BLaER1 treated with 17β-estradiol and CSF1 and Interleukin-3, amounts not matched to agents 10 nM and 100 nM (cell line): ENCODE data around the gene KIF1A.
"Not testable (repeated sequence)": the region's sequence is repeated elsewhere in the genome, so short reads cannot be mapped to it uniquely, and the experiment has no call there.

Experiments
- H3K27ac ChIP-seq, 11 experiments: shearing (Covaris generic); formaldehyde crosslinking; 2 replicates each; pipeline ENCODE4 v1.8.1; 2022
- H3K27me3 ChIP-seq, 11 experiments: shearing (Covaris generic); formaldehyde crosslinking; 2 replicates each; pipeline ENCODE4 v1.8.1; 2022
- H3K36me3 ChIP-seq, 11 experiments: shearing (Covaris generic); formaldehyde crosslinking; 2 replicates each; pipeline ENCODE4 v1.8.1; 2022
- H3K4me1 ChIP-seq, 10 experiments: shearing (Covaris generic); formaldehyde crosslinking; 2 replicates each; pipeline ENCODE4 v1.8.1; 2022
- H3K4me2 ChIP-seq, 11 experiments: shearing (Covaris generic); formaldehyde crosslinking; 2 replicates each; pipeline ENCODE4 v1.8.1; 2022
- H3K4me3 ChIP-seq, 10 experiments: shearing (Covaris generic); formaldehyde crosslinking; 2 replicates each; pipeline ENCODE4 v1.8.1; 2022
- H3K9ac ChIP-seq, 11 experiments: shearing (Covaris generic); formaldehyde crosslinking; 2 replicates each; pipeline ENCODE4 v1.8.1; 2022
- H3K9me3 ChIP-seq, 11 experiments: shearing (Covaris generic); formaldehyde crosslinking; replicated peaks in 1 of 11; 2 replicates each; pipeline ENCODE4 v1.8.1; 2022
- H4K20me1 ChIP-seq, 11 experiments: shearing (Covaris generic); formaldehyde crosslinking; 2 replicates each; pipeline ENCODE4 v1.8.1; 2022
- Cebpa-rat ChIP-seq, 11 experiments: shearing (Covaris generic); IDR thresholded peaks; 2 replicates each; pipeline ENCODE4 v1.8.1; 2022

KIF1A gene

DNA sequence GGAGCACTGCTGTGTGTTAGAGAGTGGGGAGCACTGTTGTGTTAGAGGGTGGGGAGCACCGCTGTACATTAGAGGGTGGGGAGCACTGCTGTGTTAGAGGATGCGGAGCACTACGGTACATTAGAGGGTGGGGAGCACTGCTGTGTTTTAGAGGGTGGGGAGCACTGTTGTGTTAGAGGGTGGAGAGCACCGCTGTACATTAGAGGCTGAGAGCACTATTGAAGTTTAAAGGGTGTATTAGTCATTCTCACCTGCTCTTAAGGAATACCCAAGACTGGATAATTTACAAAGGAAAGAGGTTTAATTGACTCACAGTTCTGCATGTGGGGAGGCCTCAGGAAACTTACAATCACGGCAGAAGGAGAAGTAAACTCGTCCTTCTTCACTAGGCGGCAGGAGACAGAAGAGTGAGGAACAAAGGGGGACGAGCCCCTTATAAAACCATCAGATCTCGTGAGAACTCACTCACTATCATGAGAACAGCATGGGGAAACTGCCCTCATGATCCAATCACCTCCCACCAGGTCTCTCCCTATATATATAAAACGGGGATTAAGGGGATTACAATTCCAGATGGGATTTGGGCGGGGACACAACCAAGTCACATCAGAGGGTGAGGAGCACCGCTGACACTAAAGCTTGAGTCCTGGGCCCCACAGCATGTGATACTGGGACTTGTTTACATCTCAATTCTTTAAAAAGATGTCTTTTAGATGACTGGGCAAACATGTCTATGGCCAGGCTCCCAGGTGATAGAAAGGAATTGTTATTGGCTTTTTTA is 29.1 kb upstream of the KIF1A start:
- H3K4me1 ChIP-seq, result no peaks in the 10 kb centered on the region
- no peaks in the 10 kb centered on the region for H3K27me3 ChIP-seq
- H3K4me2 ChIP-seq, result no peak overlapping the region
- no peak for TF ChIP-seq Cebpa-rat (IDR thresholded peaks at IDR 0.05)
- no peaks in the 10 kb centered on the region for H4K20me1 ChIP-seq
- H3K36me3 ChIP-seq, result no peaks in the 10 kb centered on the region
- no peak overlapping the region for H3K4me3 ChIP-seq
- no peak overlapping the region for H3K9ac ChIP-seq
- H3K9me3 ChIP-seq, result peaks cover 6 to 45% (median 20%) of the 10 kb centered on the region in 11 experiments
- H3K27ac ChIP-seq, result no peak overlapping the region

DNA sequence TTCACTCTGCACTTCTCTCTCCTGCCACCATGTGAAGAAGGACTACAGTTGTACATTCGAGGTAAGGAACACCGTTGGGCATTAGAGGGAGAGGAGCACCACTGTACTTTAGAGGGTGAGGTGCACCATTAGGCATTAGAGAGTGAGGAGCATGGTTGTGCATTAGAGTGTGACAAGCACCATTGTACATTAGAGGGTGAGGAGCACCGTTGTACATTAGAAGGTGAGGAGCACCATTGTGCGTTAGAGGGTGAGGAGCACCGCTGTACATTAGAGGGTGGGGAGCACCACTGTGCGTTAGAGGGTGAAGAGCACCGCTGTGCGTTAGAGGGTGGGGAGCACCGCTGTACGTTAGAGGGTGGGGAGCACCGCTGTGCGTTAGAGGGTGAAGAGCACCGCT is 27.8 kb upstream of the KIF1A start:
- H3K9ac ChIP-seq, result no peak overlapping the region
- no peak overlapping the region for H3K27ac ChIP-seq
- no peaks in the 10 kb centered on the region for H3K4me1 ChIP-seq
- TF ChIP-seq Cebpa-rat (IDR thresholded peaks at IDR 0.05), result no peak
- no peak overlapping the region for H3K4me3 ChIP-seq
- no peaks in the 10 kb centered on the region for H3K27me3 ChIP-seq
- H3K4me2 ChIP-seq, result no peak overlapping the region
- H4K20me1 ChIP-seq, result no peaks in the 10 kb centered on the region
- no peaks in the 10 kb centered on the region for H3K36me3 ChIP-seq
- peaks cover 0 to 39% (median 17%) of the 10 kb centered on the region in 11 experiments; a peak in 15 of 22 replicates for H3K9me3 ChIP-seq

DNA sequence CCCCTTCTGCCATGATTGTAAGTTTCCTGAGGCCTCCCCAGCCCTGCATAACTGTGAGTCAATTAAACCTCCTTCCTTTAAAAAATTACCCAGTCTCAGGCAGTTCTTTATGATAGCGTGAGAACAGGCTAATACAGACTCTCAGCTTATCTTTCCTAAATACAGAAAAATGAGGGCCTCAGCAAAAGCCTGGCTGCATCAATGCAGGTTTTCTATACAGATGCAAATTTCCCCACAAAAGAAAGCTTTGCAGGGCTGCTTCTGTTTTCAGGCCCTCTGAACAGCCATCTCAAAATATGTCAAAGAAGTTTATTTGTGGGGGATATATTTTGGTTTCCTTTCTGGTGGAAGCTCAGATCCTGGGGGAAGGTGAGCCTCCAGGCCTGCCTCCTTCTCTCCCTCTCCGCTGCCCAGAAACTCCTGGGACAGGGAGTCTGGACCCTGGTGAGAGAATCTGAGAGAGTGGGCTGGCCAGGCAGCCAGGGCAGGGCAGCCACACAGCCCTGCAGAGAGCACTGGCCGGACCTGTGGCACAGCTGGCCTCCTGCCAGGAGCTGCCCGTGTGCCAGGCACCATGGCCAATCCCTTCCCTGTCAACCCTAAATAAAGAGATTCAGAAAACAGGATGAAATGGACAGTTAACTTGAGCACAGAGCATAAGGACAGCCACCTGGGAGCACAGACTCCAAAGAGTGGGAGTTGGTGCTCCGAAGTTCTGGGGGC is 27.0 kb upstream of the KIF1A start:
- Histone ChIP-seq H3K27ac (no peak overlapping the region), H4K20me1 (no peaks in the 10 kb centered on the region), H3K4me1 (no peaks in the 10 kb centered on the region), H3K36me3 (no peaks in the 10 kb centered on the region), H3K9ac (no peak overlapping the region), H3K4me2 (no peak overlapping the region), H3K4me3 (no peak overlapping the region), H3K27me3 (no peaks in the 10 kb centered on the region), H3K9me3 (peaks cover 0 to 39% (median 17%) of the 10 kb centered on the region in 11 experiments; a peak in 15 of 22 replicates)
- TF ChIP-seq Cebpa-rat (IDR thresholded peaks at IDR 0.05), result no peak

DNA sequence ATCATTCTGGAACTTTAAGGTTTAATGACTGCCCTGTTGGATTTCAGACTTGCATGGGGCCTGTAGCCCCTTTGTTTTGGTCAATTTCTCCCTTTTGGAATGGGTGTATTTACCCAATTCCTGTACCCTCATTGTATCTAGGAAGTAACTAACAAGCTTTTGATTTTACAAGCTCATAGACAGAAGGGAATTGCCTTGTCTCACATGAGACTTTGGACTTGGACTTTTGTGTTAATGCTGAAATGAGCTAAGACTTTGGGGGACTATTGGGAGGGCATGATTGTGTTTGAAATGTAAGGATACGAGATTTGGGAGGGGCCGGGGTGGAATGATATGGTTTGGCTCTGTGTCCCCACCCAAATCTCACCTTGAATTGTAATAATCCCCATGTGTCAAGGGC is 26.3 kb upstream of the KIF1A start:
- not testable (repeated sequence) for H3K27me3 ChIP-seq, H3K4me1 ChIP-seq, H3K9ac ChIP-seq, H3K27ac ChIP-seq, H3K4me2 ChIP-seq, H4K20me1 ChIP-seq, H3K36me3 ChIP-seq, H3K4me3 ChIP-seq
- peaks cover 0 to 39% (median 17%) of the 10 kb centered on the region in 11 experiments; a peak in 15 of 22 replicates for H3K9me3 ChIP-seq

DNA sequence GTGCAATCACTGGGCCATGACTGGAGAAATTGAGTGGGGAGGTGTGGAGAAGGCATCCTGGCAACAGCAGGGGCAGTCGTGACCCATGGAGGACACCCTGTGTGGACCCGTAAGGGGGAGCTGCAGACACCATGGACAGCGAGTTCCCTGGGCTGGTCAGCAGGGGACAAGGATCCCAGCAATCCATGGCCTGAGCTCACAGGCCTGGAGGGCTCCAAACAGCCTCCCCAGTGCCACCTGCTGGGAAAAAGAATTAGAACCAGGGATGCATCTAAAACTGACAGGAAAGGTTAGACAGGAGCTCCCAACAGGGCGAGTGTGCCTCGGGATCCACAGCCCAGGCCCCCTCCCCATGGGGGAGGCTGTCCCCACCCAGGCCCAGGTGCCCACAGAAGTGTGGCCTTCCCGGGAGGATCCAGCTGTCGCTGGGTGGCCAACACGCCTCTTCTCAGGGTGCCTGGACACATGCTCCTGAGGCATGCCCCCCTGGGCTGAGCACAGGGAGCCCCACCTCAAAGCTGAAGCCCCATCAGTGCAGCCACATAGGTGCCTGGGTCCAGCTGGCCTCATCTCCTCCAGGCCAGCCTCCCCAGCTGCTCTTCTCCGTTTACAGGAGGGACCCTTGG is 20.5 kb upstream of the KIF1A start:
- peak overlapping the region in 5 of 11 experiments; percentile 6 to 94 (median 91); a peak in 6 of 22 replicates for H3K4me2 ChIP-seq
- peaks cover 0 to 8% (median 0%) of the 10 kb centered on the region in 11 experiments; a peak in 4 of 22 replicates for H3K27me3 ChIP-seq
- H3K27ac ChIP-seq, result no peak overlapping the region
- no peak for TF ChIP-seq Cebpa-rat (IDR thresholded peaks at IDR 0.05)
- peaks cover 0 to 17% (median 13%) of the 10 kb centered on the region in 11 experiments; a peak in 15 of 22 replicates for H3K9me3 ChIP-seq
- H3K4me3 ChIP-seq, result no peak overlapping the region
- no peaks in the 10 kb centered on the region for H3K36me3 ChIP-seq
- H3K9ac ChIP-seq, result peak overlapping the region in 2 of 11 experiments; percentile 12 to 18; a peak in 2 of 22 replicates
- H3K4me1 ChIP-seq, result peaks cover 7 to 49% (median 40%) of the 10 kb centered on the region in 10 experiments; a peak in 18 of 20 replicates
- H4K20me1 ChIP-seq, result peaks cover 0 to 20% (median 13%) of the 10 kb centered on the region in 11 experiments; a peak in 8 of 22 replicates

DNA sequence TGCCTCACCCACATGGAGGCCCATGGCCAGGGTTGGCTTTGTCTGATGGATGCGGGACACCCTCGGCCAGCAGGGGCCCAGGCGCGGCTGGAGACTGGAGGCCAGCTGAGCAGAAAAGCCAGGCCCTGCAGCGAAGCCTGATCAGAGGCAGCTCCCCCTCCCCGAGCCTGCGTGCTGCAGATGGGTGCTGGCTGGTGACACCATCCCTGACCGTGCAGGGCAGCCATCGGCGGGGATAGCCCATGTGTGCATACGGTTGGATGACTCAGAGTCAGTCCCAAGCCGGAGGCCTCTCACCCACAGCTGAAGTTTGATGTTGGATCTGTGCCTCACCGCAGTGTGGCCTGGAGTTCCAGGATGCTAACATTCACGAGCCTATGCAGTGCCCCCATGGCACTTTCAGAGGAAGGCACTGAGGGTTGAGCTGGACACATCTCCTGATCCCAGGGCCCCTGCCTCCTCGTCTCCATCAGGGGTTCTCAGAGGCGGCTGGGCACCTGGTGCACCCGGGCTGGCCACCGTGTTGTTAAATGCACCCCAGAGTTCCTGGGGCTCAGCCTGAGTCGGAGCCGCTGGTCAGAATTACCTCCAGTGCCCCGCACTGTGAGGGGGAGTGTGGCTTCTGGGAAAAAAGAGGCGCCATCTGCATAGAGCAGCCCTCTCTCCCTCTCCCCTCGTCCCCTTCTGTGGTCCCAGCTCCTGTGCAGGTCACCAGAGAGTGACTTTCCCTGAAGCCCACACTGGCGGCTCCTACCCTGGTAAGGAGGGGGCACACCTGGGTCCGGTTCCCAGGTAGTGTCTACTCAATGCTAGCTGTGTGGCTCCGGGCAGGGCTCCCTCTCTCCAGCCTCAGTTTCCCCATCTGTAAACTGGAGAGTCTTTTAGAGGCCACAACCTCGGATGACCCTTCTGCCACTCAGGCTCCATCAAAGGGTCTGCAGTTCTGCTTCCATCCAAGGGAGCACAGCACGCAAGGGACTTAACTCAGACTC is 19.4 kb upstream of the KIF1A start:
- peaks cover 0 to 8% (median 0%) of the 10 kb centered on the region in 11 experiments; a peak in 4 of 22 replicates for H3K27me3 ChIP-seq
- TF ChIP-seq Cebpa-rat (IDR thresholded peaks at IDR 0.05), result no peak
- no peak overlapping the region for H3K27ac ChIP-seq
- H4K20me1 ChIP-seq, result peaks cover 0 to 21% (median 13%) of the 10 kb centered on the region in 11 experiments; a peak in 8 of 22 replicates
- peak overlapping the region in 8 of 11 experiments; percentile 31 to 94 (median 89); a peak in 14 of 22 replicates for H3K4me2 ChIP-seq
- H3K4me1 ChIP-seq, result peaks cover 7 to 49% (median 40%) of the 10 kb centered on the region in 10 experiments; a peak in 18 of 20 replicates
- H3K9me3 ChIP-seq, result peaks cover 0 to 6% (median 2%) of the 10 kb centered on the region in 11 experiments; a peak in 12 of 22 replicates
- H3K9ac ChIP-seq, result 0 out of 22 replicates have a peak overlapping the region, but pooled peaks of 1 of the 11 experiments have one; percentile 4
- no peaks in the 10 kb centered on the region for H3K36me3 ChIP-seq
- H3K4me3 ChIP-seq, result no peak overlapping the region

DNA sequence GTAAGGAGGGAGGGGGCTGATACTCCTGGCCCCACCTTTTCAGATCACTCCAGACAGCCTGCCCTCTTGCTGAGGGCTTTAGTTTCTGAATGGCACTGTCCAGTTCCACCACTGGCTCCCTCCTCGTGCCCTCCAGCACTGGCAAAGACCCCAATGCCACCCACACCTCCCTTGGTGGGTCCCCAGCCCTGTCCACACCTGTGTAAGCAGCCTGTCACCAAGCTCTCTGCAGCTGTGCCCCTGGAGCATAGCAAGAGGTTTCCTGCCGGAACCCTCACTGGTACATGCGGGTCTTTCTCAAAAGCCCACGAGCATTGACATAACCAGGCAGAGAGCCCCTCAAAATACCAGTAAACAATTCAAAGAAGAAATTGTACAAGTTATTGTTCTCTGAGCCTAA is 17.6 kb upstream of the KIF1A start:
- peaks cover 0 to 8% (median 0%) of the 10 kb centered on the region in 11 experiments; a peak in 4 of 22 replicates for H3K27me3 ChIP-seq
- no peaks in the 10 kb centered on the region for H3K9me3 ChIP-seq
- TF ChIP-seq Cebpa-rat (IDR thresholded peaks at IDR 0.05), result no peak

More for the DNA sequence above, 17.6 kb upstream of the KIF1A start:
- Histone ChIP-seq H3K9ac (peak overlapping the region in 4 of 11 experiments; percentile 4 to 30 (median 16); a peak in 2 of 22 replicates), H3K36me3 (no peaks in the 10 kb centered on the region), H4K20me1 (peaks cover 0 to 21% (median 13%) of the 10 kb centered on the region in 11 experiments; a peak in 9 of 22 replicates), H3K4me1 (peaks cover 7 to 58% (median 47%) of the 10 kb centered on the region in 10 experiments; a peak in 18 of 20 replicates), H3K4me3 (0 out of 20 replicates have a peak overlapping the region, but pooled peaks of 1 of the 10 experiments have one; percentile 14), H3K27ac (no peak overlapping the region; a peak in 1 of 22 replicates), H3K4me2 (peak overlapping the region in 10 of 11 experiments; percentile 44 to 94 (median 88); a peak in 20 of 22 replicates)
